Lung (tissue), 12 donors: ENCODE measurements around the gene CTDNEP1. TPM values are rescaled to one million over a fixed set of nuclear protein-coding genes. Genes with fewer than 3 reads are reported as not detected.

Experiments used
- ATAC-seq: fragments of 200-7000 bp; cut with Tn5 transposase; one replicate; pipeline ENCODE4 v1.9.1; 2020; ENCODE audit warnings: moderate number of reproducible peaks; ENCODE audit not compliant: insufficient read depth, low FRiP score
- DNase-seq, 3 donors: peaks; one replicate each; pipeline ENCODE4 v3.0.0-alpha.2; 2013 to 2017
- H3K27ac ChIP-seq, 2 donors: one replicate each; pipeline ENCODE4 v1.5.1; 2013; ENCODE audit warnings: mild to moderate bottlenecking in 2 of 2, moderate library complexity in 2 of 2, control low read depth in 1 of 2, inconsistent platforms in 1 of 2, low read depth in 1 of 2, low read length in 1 of 2
- H3K27me3 ChIP-seq, 3 donors: one replicate each; pipeline ENCODE4 v1.5.1; 2013; ENCODE audit warnings: low read length in 2 of 3; ENCODE audit not compliant: control insufficient read depth in 3 of 3, insufficient read depth in 3 of 3
- H3K36me3 ChIP-seq, 4 donors: one replicate each; pipeline ENCODE4 v1.5.1; 2013; ENCODE audit warnings: low read length in 4 of 4, mild to moderate bottlenecking in 1 of 4, moderate library complexity in 1 of 4; ENCODE audit not compliant: control insufficient read depth in 4 of 4, insufficient read depth in 4 of 4
- H3K4me1 ChIP-seq, 5 donors: one replicate each; pipeline ENCODE4 v1.5.1; 2013; ENCODE audit warnings: low read length in 5 of 5, mild to moderate bottlenecking in 2 of 5, moderate library complexity in 1 of 5; ENCODE audit not compliant: control insufficient read depth in 5 of 5, insufficient read depth in 5 of 5
- H3K4me3 ChIP-seq: one replicate; pipeline ENCODE4 v1.5.1; 2013; ENCODE audit warnings: mild to moderate bottlenecking, control low read depth, moderate library complexity
- H3K9ac ChIP-seq, 2 donors: one replicate each; pipeline ENCODE4 v1.5.1; 2013; ENCODE audit warnings: low read length in 2 of 2, control low read depth in 1 of 2; ENCODE audit not compliant: insufficient read depth in 1 of 2
- H3K9me3 ChIP-seq, 4 donors: one replicate each; pipeline ENCODE4 v1.5.1; 2013; ENCODE audit warnings: low read length in 3 of 4, mild to moderate bottlenecking in 1 of 4, moderate library complexity in 1 of 4; ENCODE audit not compliant: control insufficient read depth in 4 of 4, insufficient read depth in 3 of 4
- CTCF ChIP-seq: IDR thresholded peaks from 2 replicates; pipeline ENCODE4 v1.5.1; 2012; ENCODE audit warnings: mild to moderate bottlenecking; ENCODE audit errors: control extremely low read depth, extremely low read depth
- WGBS, 2 donors: extraction: QIAGEN DNeasy Blood & Tissue Kit; methylation state at CpG; one replicate each; pipeline ENCODE4 v1.1.7; 2013; 5-methylcytosine and 5-hydroxymethylcytosine counted together
- polyA plus RNA-seq, 2 donors: library from polyadenylated mRNA; stranded (reverse); fragments of 200-250 nt; gene quantifications; one replicate each; pipeline ENCODE4 v1.2.1, GENCODE V29; 2013
- total RNA-seq, 2 donors: library from RNA; depleted of rRNA in 1 of 2; stranded (reverse); fragments of >200 nt in 1 of 2; gene quantifications; one replicate each; pipeline ENCODE4 v1.2.1, GENCODE V29; 2014 to 2021
- donor health status: control.
- donor health status: control.
- donor health status: Bipolar disorder and iron deficiency.
- donor health status: healthy.
- donor health status: DM: yes; HTN: yes; CAD: no.

The CTDNEP1 gene
- total and polyA plus RNA-seq, 4 donors: 72.5 to 126 (median 90.3) TPM

DNA sequence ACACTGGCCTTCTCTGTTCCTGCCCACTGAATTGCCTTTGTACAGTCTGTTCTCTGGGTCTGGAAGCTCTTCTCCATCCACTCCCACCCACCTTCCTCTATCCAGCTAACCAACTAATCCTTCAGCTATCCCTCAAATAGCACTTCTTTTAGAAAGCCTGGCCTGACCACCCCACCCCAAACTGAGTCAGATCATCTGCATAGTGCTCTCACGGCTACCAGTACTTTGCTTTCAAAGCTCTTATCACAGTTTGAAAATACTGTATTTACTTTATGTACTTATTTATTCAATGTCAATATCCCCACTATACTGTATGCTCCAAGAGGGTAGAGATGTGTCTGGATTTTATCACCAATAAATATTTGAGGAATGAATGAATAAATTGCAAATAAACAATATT is 15.2 kb upstream of the CTDNEP1 start:
- Histone ChIP-seq H3K9ac (no peak overlapping the region), H3K27me3 (peaks cover 0 to 18% (median 16%) of the 10 kb centered on the region in 3 donors), H3K27ac (no peak overlapping the region), H3K36me3 (no peaks in the 10 kb centered on the region), H3K9me3 (no peaks in the 10 kb centered on the region), H3K4me3 (no peak overlapping the region), H3K4me1 (peaks cover 0 to 6% (median 0%) of the 10 kb centered on the region in 5 donors)
- WGBS, 2 donors: 69 to 70% methylated on average over 1 of the region's 1 CpG
- ATAC-seq (no peak), DNase-seq (no peak)
- no peak for TF ChIP-seq CTCF

GRCh38 chr17:7263801-7264078 is 12.2 kb upstream of the CTDNEP1 start:
- DNase-seq: no peak
- no peak for ATAC-seq
- Histone ChIP-seq H3K36me3 (peaks cover 0 to 10% (median 2%) of the 10 kb centered on the region in 4 donors), H3K9ac (no peak overlapping the region), H3K4me1 (peaks cover 0 to 11% (median 0%) of the 10 kb centered on the region in 5 donors), H3K9me3 (no peaks in the 10 kb centered on the region), H3K4me3 (no peak overlapping the region), H3K27ac (peak overlapping the region in 1 of 2 donors; percentile 90), H3K27me3 (peaks cover 0 to 23% (median 18%) of the 10 kb centered on the region in 3 donors)
- WGBS, 2 donors: 38 to 42% methylated on average over 4 of the region's 4 CpGs
- no peak for TF ChIP-seq CTCF

- peak overlapping the region; percentile 57 for H3K4me3 ChIP-seq
- H3K27ac ChIP-seq: peak overlapping the region in 1 of 2 donors; percentile 90
- H3K9me3 ChIP-seq: no peaks in the 10 kb centered on the region
- H3K36me3 ChIP-seq: peaks cover 0 to 10% (median 3%) of the 10 kb centered on the region in 4 donors
- DNase-seq (peak; percentile 38 to 61 (median 45)), ATAC-seq (peak; percentile 25)
- peaks cover 0 to 11% (median 0%) of the 10 kb centered on the region in 5 donors for H3K4me1 ChIP-seq
- TF ChIP-seq CTCF: no peak
- WGBS, 2 donors: 5 to 6% methylated on average over 26 of the region's 26 CpGs
- H3K9ac ChIP-seq: peak overlapping the region; percentile 16 to 28
- H3K27me3 ChIP-seq: peaks cover 0 to 23% (median 18%) of the 10 kb centered on the region in 3 donors
Observed at GRCh38 chr17:7262935-7263800, 11.6 kb upstream of the CTDNEP1 start.
